Progenitor cell of endocrine pancreas (in vitro differentiated cells): ENCODE data around the gene TEX13C. TPM values are rescaled to one million over a fixed set of nuclear protein-coding genes. Genes with fewer than 3 reads are reported as not detected.

Experiments
- DNase-seq: peaks from one replicate; pipeline ENCODE4 v3.0.0; 2021; ENCODE audit warnings: low spot score; ENCODE audit not compliant: unreplicated experiment
- H3K27ac Mint-ChIP-seq: 2 replicates; pipeline ENCODE4 v1.8.0; 2021; ENCODE audit warnings: mild to moderate bottlenecking, moderate library complexity, mixed read lengths
- H3K27me3 Mint-ChIP-seq: 2 replicates; pipeline ENCODE4 v1.8.0; 2021; ENCODE audit warnings: mixed read lengths
- H3K36me3 Mint-ChIP-seq: 2 replicates; pipeline ENCODE4 v1.8.0; 2022; ENCODE audit warnings: mixed read lengths; ENCODE audit not compliant: insufficient read depth
- H3K4me1 Mint-ChIP-seq: 2 replicates; pipeline ENCODE4 v1.8.0; 2021; ENCODE audit warnings: low read depth, mixed read lengths
- H3K4me3 Mint-ChIP-seq: 2 replicates; pipeline ENCODE4 v1.8.0; 2021; ENCODE audit warnings: low read depth, mild to moderate bottlenecking, moderate library complexity, mixed read lengths
- H3K9me3 Mint-ChIP-seq: 2 replicates; pipeline ENCODE4 v1.8.0; 2021; ENCODE audit warnings: low read depth, mixed read lengths
- CTCF ChIP-seq: fragments of 200-600 bp; sonication (generic); IDR thresholded peaks from one replicate; pipeline ENCODE4 v1.5.0; 2021; ENCODE audit warnings: antibody characterized with exemption, mild to moderate bottlenecking; ENCODE audit not compliant: unreplicated experiment
- total RNA-seq: library from RNA; stranded (reverse); gene quantifications from 2 replicates; pipeline ENCODE4 v1.2.1, GENCODE V29; 2021

The TEX13C gene
- total RNA-seq, 1 donor from 2014 or later, result not detected

GRCh38 chrX:125340490-125340889 lies 20.8 kb downstream of the TEX13C start:
- Mint-ChIP-seq H3K36me3 (no peaks in the 10 kb centered on the region), H3K27me3 (no peaks in the 10 kb centered on the region), H3K9me3 (peaks cover 15% of the 10 kb centered on the region), H3K27ac (no peak overlapping the region), H3K4me3 (no peak overlapping the region), H3K4me1 (peaks cover 2% of the 10 kb centered on the region)
- TF ChIP-seq CTCF, result no peak
- no peak for DNase-seq

- Mint-ChIP-seq H3K9me3 (peaks cover 3% of the 10 kb centered on the region), H3K36me3 (no peaks in the 10 kb centered on the region), H3K27me3 (no peaks in the 10 kb centered on the region), H3K27ac (no peak overlapping the region), H3K4me3 (no peak overlapping the region), H3K4me1 (no peaks in the 10 kb centered on the region)
- TF ChIP-seq CTCF, result no peak
- DNase-seq, result no peak
These were observed 54.5 kb downstream of the TEX13C start for GRCh38 chrX:125374169-125374568.
